ENCODE data around the gene PIK3CG.

PIK3CG gene

GRCh38 chr7:106885652-106886051 is 20.6 kb downstream of the PIK3CG start:
- H3K4me3 ChIP-seq (replicated peaks in 1 of 2; ENCODE audit: low read depth in 2 of 2, low read length in 2 of 2) = no peak overlapping the region
- no peak for DNase-seq (ENCODE audit: low read depth in 2 of 2)

DNA sequence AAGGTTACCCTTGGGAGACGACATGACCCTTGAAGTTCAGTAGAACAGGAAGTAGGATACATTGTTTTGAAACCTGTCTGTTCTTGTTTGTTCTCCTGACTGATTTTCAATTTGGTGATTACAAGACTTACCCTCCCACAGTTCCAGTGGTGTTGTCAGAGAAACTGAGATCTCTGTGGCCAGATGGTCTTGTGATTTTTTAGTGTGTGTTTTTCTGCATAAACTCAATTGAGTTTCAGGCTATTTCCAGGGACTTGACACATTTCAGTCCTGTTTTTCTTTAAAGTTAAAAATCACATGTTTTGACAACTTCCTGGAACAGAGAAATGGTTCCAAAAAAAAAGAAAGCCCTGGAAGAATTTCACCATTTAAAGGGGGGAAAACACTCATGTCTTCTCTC is 22.3 kb downstream of the PIK3CG start:
- TF ChIP-seq CTCF (IDR thresholded peaks at IDR 0.05; ENCODE audit: low read depth, low read length) = no peak
- no peak for DNase-seq (ENCODE audit: low read depth in 2 of 2)
- no peak overlapping the region for H3K4me3 ChIP-seq (replicated peaks in 1 of 2; ENCODE audit: low read depth in 2 of 2, low read length in 2 of 2)

More at GRCh38 chr7:106885652-106886051, 20.6 kb downstream of the PIK3CG start:
- TF ChIP-seq CTCF (IDR thresholded peaks at IDR 0.05; ENCODE audit: low read depth, low read length) = no peak

GRCh38 chr7:106888204-106888603 is 23.1 kb downstream of the PIK3CG start:
- no peak overlapping the region for H3K4me3 ChIP-seq (replicated peaks in 1 of 2; ENCODE audit: low read depth in 2 of 2, low read length in 2 of 2)
- TF ChIP-seq CTCF (IDR thresholded peaks at IDR 0.05; ENCODE audit: low read depth, low read length) = no peak
- DNase-seq (ENCODE audit: low read depth in 2 of 2) = no peak

DNA sequence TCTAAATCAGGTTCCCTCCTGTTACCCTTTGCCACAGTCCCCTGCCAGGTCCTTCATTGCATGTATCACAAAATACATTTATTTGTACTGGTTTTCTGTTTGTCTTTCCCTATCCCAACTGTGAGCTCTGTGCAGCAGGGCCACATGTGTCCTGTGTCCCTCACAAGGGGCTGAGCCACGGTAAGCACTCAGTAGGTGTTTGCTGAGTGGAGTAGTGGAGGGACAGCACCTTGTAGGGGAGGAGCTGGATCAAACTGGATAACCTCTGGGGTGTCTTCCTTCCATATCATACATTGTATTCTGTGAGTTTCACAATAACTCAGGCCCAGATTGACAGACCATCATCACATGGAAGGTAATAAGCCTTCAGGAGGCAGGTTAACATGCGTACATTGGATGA is 25.9 kb downstream of the PIK3CG start:
- H3K4me3 ChIP-seq (replicated peaks in 1 of 2; ENCODE audit: low read depth in 2 of 2, low read length in 2 of 2) = no peak overlapping the region
- TF ChIP-seq CTCF (IDR thresholded peaks at IDR 0.05; ENCODE audit: low read depth, low read length) = no peak
- DNase-seq (ENCODE audit: low read depth in 2 of 2) = no peak

GRCh38 chr7:106891548-106892410 is 26.7 kb downstream of the PIK3CG start:
- no peak for TF ChIP-seq CTCF (IDR thresholded peaks at IDR 0.05; ENCODE audit: low read depth, low read length)
- DNase-seq (ENCODE audit: low read depth in 2 of 2) = no peak
- no peak overlapping the region for H3K4me3 ChIP-seq (replicated peaks in 1 of 2; ENCODE audit: low read depth in 2 of 2, low read length in 2 of 2)

- H3K4me3 ChIP-seq (replicated peaks in 1 of 2; ENCODE audit: low read depth in 2 of 2, low read length in 2 of 2) = no peak overlapping the region
- DNase-seq (ENCODE audit: low read depth in 2 of 2) = no peak
- no peak for TF ChIP-seq CTCF (IDR thresholded peaks at IDR 0.05; ENCODE audit: low read depth, low read length)
These were observed 28.5 kb downstream of the PIK3CG start for GRCh38 chr7:106893591-106893990.

Measured in cardiac fibroblast (primary cell).